Measurements from ENCODE around the gene LGALSL.

Gene LGALSL

GRCh38 chr2:64470766-64471295 lies 16.9 kb downstream of the LGALSL start:
- H3K27ac Mint-ChIP-seq = no peak overlapping the region
- intact Hi-C loops (cut with micrococcal nuclease) = no loop called here

GRCh38 chr2:64471600-64471999 lies 17.6 kb downstream of the LGALSL start:
- Mint-ChIP-seq H3K4me3 (no peak overlapping the region), H3K27ac (no peak overlapping the region), H3K4me1 (ENCODE audit: low read depth) (peaks cover 27% of the 10 kb centered on the region), H3K27me3 (peaks cover 4% of the 10 kb centered on the region), H3K36me3 (ENCODE audit: low read depth) (no peaks in the 10 kb centered on the region), H3K9me3 (no peaks in the 10 kb centered on the region)
- intact Hi-C loops (cut with micrococcal nuclease) = no loop called here

More at GRCh38 chr2:64470766-64471295, 16.9 kb downstream of the LGALSL start:
- Mint-ChIP-seq H3K9me3 (no peaks in the 10 kb centered on the region), H3K4me3 (no peak overlapping the region), H3K4me1 (ENCODE audit: low read depth) (peaks cover 27% of the 10 kb centered on the region), H3K27me3 (peaks cover 4% of the 10 kb centered on the region), H3K36me3 (ENCODE audit: low read depth) (no peaks in the 10 kb centered on the region)

DNA sequence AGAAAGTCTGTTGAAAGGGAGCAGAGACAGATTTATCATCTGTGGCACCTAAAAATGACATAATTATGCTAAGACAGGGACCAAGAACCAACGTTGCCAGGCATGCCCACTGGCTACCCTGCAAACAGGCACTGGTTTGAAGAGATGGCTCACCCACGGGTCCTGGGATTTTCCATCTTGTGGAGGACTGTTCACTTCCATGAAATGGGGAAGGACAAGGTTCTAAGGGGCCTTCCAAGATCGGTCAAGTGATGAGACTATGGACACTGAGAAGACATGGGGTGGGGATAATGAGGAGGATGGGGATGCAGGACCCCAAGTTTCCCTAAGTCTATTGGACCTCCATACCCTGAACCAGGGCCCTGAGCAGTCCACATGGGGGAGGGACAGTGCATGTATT lies 18.9 kb downstream of the LGALSL start:
- intact Hi-C loops (cut with micrococcal nuclease) = no loop called here
- peaks cover 18% of the 10 kb centered on the region for H3K4me1 Mint-ChIP-seq (ENCODE audit: low read depth)
- H3K9me3 Mint-ChIP-seq = no peaks in the 10 kb centered on the region
- H3K36me3 Mint-ChIP-seq (ENCODE audit: low read depth) = no peaks in the 10 kb centered on the region
- H3K27me3 Mint-ChIP-seq = peaks cover 4% of the 10 kb centered on the region
- no peak overlapping the region for H3K27ac Mint-ChIP-seq
- H3K4me3 Mint-ChIP-seq = no peak overlapping the region

GRCh38 chr2:64474121-64474571 lies 20.2 kb downstream of the LGALSL start:
- H3K4me3 Mint-ChIP-seq = no peak overlapping the region
- H3K36me3 Mint-ChIP-seq (ENCODE audit: low read depth) = no peaks in the 10 kb centered on the region
- H3K27ac Mint-ChIP-seq = no peak overlapping the region
- intact Hi-C loops (cut with micrococcal nuclease) = no loop called here
- H3K27me3 Mint-ChIP-seq = peaks cover 4% of the 10 kb centered on the region
- H3K4me1 Mint-ChIP-seq (ENCODE audit: low read depth) = peaks cover 11% of the 10 kb centered on the region
- no peaks in the 10 kb centered on the region for H3K9me3 Mint-ChIP-seq

DNA sequence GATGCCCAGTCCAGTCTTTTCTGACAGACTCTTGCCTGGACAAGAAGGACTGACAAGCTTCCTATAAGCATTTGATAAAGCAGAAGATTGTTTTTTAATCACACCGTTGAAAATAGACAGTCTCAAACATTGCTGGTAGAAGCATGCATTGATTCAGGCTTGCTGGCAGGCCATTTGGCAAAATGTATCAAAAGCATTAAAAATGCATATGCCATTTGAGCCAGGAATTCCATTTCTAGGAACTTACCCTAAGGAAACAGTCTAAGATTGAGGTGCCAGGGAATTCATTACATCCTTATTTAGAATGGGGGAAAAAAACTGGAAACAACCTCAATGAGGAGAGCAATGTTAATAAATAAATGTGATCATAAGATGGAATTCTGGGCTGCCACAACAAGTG lies 20.7 kb downstream of the LGALSL start:
- intact Hi-C loops (cut with micrococcal nuclease) = no loop called here
- H3K27me3 Mint-ChIP-seq = peaks cover 4% of the 10 kb centered on the region
- peaks cover 11% of the 10 kb centered on the region for H3K4me1 Mint-ChIP-seq (ENCODE audit: low read depth)
- H3K9me3 Mint-ChIP-seq = no peaks in the 10 kb centered on the region
- H3K4me3 Mint-ChIP-seq = no peak overlapping the region
- no peak overlapping the region for H3K27ac Mint-ChIP-seq
- no peaks in the 10 kb centered on the region for H3K36me3 Mint-ChIP-seq (ENCODE audit: low read depth)

GRCh38 chr2:64477037-64477436 lies 23.1 kb downstream of the LGALSL start:
- Mint-ChIP-seq H3K27ac (no peak overlapping the region), H3K9me3 (no peaks in the 10 kb centered on the region), H3K36me3 (ENCODE audit: low read depth) (no peaks in the 10 kb centered on the region), H3K4me1 (ENCODE audit: low read depth) (peaks cover 11% of the 10 kb centered on the region), H3K27me3 (peaks cover 2% of the 10 kb centered on the region), H3K4me3 (no peak overlapping the region)
- intact Hi-C loops (cut with micrococcal nuclease) = no loop called here

DNA sequence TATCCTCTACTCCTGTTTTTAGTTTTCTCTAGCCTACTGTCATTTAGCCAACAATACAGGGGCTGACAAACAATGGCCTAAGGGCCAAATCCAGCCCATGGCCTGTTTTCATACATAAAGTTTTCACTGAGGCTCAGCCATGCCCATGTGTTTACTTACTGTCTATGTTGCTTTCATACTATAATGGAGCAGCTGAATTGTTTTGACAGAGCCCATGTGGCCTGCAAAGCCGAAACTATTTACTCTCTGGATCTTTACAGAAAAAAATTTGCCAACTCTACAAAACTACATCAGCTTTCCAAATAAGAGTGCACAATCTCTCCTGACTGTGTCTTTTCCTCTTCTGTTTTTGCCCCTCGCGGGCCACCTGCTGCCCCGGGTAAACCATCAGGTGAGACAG lies 24.0 kb downstream of the LGALSL start:
- intact Hi-C loops (cut with micrococcal nuclease) = no loop called here
- peaks cover 11% of the 10 kb centered on the region for H3K4me1 Mint-ChIP-seq (ENCODE audit: low read depth)
- H3K36me3 Mint-ChIP-seq (ENCODE audit: low read depth) = no peaks in the 10 kb centered on the region
- H3K27ac Mint-ChIP-seq = no peak overlapping the region
- H3K9me3 Mint-ChIP-seq = no peaks in the 10 kb centered on the region
- no peak overlapping the region for H3K4me3 Mint-ChIP-seq
- H3K27me3 Mint-ChIP-seq = peaks cover 2% of the 10 kb centered on the region

- no peaks in the 10 kb centered on the region for H3K27me3 Mint-ChIP-seq
- intact Hi-C loops (cut with micrococcal nuclease) = no loop called here
- H3K36me3 Mint-ChIP-seq (ENCODE audit: low read depth) = no peaks in the 10 kb centered on the region
- no peaks in the 10 kb centered on the region for H3K9me3 Mint-ChIP-seq
- H3K4me3 Mint-ChIP-seq = no peak overlapping the region
- H3K4me1 Mint-ChIP-seq (ENCODE audit: low read depth) = peaks cover 11% of the 10 kb centered on the region
- H3K27ac Mint-ChIP-seq = no peak overlapping the region
Measured at GRCh38 chr2:64478502-64479230, 24.7 kb downstream of the LGALSL start.

DNA sequence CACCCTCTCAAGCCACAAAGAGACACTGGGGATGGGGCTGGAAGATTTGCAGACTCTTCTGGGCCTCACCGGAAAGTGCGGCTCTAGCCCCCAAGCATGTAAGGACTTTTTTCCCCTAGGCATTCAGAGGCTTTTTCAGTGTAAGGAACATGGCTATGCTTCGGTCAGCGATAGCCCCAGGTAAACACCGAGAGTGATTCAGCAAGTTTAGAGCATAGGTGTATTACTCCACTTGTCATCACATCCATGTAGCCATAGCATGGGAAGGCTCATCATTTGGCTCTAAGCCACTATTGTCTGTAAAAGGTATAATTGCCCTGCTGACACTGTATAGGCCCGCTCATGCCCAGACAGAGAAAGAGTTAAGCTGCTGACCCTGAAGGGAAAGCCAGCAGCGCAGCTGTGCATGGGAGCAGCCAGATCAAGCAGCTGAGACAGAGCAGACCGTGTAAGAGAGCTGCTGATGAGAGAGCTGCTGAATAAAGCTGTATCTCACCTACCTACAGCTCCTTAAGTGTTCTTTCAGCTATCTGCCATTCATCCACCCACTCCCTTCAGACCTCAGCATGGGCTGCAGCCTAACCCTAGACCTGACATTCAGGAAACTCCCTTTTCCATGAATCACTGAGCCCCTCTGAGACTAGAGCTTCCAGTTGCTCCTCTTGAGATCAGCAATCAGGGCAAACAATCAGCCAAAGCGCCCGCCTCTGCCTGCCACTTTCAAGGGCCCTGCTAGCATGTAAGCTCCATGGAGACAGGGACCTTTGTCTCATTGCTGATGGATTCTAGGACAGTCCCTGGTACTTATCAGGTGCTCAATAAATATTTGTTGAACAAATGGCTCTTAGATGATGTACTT lies 25.5 kb downstream of the LGALSL start:
- Mint-ChIP-seq H3K27ac (no peak overlapping the region), H3K9me3 (no peaks in the 10 kb centered on the region), H3K27me3 (no peaks in the 10 kb centered on the region), H3K36me3 (ENCODE audit: low read depth) (no peaks in the 10 kb centered on the region), H3K4me1 (ENCODE audit: low read depth) (peaks cover 5% of the 10 kb centered on the region), H3K4me3 (no peak overlapping the region)
- intact Hi-C loops (cut with micrococcal nuclease) = no loop called here

DNA sequence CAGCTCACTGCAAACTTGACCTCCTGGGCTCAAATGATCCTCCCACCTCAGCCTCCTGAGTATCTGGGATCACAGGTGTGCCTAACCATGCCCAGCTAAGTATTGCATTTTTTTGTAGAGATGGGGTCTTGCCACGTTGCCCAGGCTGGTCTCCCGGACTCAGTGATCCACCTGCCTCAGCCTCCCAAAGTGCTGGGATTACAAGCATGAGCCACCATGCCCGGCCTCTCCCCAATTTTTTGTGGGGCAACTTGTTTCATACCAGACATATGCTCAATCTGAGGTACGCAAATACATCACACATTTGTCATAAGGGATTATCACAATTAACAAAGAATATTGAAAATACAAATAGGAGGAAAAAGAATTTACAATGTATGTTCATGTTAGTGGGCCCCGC lies 27.7 kb downstream of the LGALSL start:
- no peaks in the 10 kb centered on the region for H3K9me3 Mint-ChIP-seq
- intact Hi-C loops (cut with micrococcal nuclease) = no loop called here

DNA sequence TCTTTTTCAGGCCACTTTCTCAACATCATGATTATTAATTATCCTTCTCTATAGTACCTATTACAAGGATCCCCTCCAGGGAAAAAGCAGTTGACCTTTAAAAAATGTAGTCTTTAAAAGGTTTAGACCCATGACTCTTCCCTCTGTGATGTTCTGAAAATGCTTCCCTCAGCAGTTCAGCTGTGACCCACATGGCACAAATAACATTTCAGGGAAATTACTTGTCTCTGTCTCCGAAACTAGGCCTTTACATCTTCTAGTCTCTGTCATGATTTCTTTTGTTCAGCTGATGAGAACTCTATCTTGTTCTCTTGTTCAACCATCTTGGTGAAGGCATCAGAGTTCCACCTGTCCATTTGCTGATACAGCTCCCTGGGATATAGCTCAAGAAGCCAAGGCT lies 28.3 kb downstream of the LGALSL start:
- no peaks in the 10 kb centered on the region for H3K9me3 Mint-ChIP-seq
- peaks cover 7% of the 10 kb centered on the region for H3K27me3 Mint-ChIP-seq
- H3K4me3 Mint-ChIP-seq = no peak overlapping the region
- no peak overlapping the region for H3K27ac Mint-ChIP-seq
- no peaks in the 10 kb centered on the region for H3K36me3 Mint-ChIP-seq (ENCODE audit: low read depth)
- peaks cover 8% of the 10 kb centered on the region for H3K4me1 Mint-ChIP-seq (ENCODE audit: low read depth)
- intact Hi-C loops (cut with micrococcal nuclease) = no loop called here

More for the DNA sequence above, 27.7 kb downstream of the LGALSL start:
- Mint-ChIP-seq H3K4me3 (no peak overlapping the region), H3K4me1 (ENCODE audit: low read depth) (peaks cover 8% of the 10 kb centered on the region), H3K36me3 (ENCODE audit: low read depth) (no peaks in the 10 kb centered on the region), H3K27me3 (peaks cover 6% of the 10 kb centered on the region), H3K27ac (no peak overlapping the region)

DNA sequence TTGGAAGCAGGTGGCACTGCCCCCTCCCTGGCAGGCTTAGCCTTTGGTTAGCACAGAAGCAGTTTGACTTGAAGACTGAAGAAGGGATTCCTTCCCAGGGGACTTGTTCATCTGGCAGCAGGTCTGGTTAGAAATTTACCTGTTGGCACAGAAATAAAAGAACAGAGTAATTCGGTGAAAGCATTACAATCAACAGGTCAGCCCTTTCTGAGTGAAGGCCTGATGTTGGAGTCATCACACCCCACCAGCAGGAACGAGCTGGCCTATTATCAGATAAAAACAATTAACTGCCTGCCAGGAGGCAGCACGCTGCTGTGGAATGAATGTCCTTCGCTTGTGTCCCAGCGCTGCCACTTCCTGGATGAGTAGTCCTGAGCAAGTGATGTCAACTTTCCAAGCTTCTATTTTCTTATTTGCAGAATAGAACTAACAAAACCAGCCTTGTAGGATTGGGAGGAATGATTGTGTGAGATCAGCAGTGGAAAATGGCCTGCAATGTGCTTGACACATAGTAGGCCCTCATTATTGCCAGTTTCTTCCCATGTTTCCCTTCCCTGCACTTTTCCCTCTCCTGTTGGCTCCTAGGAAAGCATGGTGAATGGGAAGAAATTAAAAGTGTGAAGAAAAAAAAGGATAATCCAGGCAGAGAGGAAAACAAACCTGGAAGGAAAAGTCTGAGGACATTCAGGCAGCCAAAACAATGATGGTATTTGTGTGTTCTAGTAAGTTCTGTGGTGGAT lies 29.0 kb downstream of the LGALSL start:
- no peak overlapping the region for H3K4me3 Mint-ChIP-seq
- H3K27ac Mint-ChIP-seq = no peak overlapping the region
- H3K27me3 Mint-ChIP-seq = peaks cover 7% of the 10 kb centered on the region
- intact Hi-C loops (cut with micrococcal nuclease) = no loop called here
- no peaks in the 10 kb centered on the region for H3K9me3 Mint-ChIP-seq
- no peaks in the 10 kb centered on the region for H3K36me3 Mint-ChIP-seq (ENCODE audit: low read depth)
- peaks cover 8% of the 10 kb centered on the region for H3K4me1 Mint-ChIP-seq (ENCODE audit: low read depth)

GRCh38 chr2:64485331-64485730 lies 31.4 kb downstream of the LGALSL start:
- H3K9me3 Mint-ChIP-seq = no peaks in the 10 kb centered on the region
- no peaks in the 10 kb centered on the region for H3K36me3 Mint-ChIP-seq (ENCODE audit: low read depth)
- H3K27ac Mint-ChIP-seq = no peak overlapping the region
- peaks cover 14% of the 10 kb centered on the region for H3K27me3 Mint-ChIP-seq
- no peak overlapping the region for H3K4me3 Mint-ChIP-seq
- intact Hi-C loops (cut with micrococcal nuclease) = no loop called here
- H3K4me1 Mint-ChIP-seq (ENCODE audit: low read depth) = peaks cover 14% of the 10 kb centered on the region

DNA sequence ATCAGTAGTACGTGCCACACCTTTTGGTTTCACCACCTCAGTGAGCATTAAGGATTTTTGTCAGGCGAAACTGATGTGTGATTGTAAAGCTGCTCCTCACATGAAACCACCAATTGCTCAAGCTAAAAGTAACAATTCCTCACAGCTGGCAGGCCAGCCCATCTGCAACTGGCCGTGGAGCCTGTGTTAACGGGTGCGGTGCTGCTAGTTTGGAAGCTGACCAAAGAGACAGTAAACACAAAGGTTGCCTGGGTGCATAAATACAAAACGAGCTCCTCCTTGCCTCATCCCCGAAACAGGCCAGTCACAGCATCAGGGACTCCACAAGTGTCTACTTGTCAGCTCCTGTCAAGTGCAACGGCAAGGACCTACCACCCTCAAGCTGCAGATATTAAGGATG lies 32.0 kb downstream of the LGALSL start:
- intact Hi-C loops (cut with micrococcal nuclease) = no loop called here
- no peak overlapping the region for H3K4me3 Mint-ChIP-seq
- H3K27ac Mint-ChIP-seq = no peak overlapping the region
- no peaks in the 10 kb centered on the region for H3K9me3 Mint-ChIP-seq
- H3K4me1 Mint-ChIP-seq (ENCODE audit: low read depth) = peaks cover 20% of the 10 kb centered on the region
- H3K27me3 Mint-ChIP-seq = peaks cover 14% of the 10 kb centered on the region
- no peaks in the 10 kb centered on the region for H3K36me3 Mint-ChIP-seq (ENCODE audit: low read depth)

All from dendritic cell treated with granulocyte-macrophage colony-stimulating factor and Interleukin-4, amounts not matched to agents 40 ng/mL and 50 ng/mL, for 4 days (primary cell).